ENCODE results near the gene MSANTD4.
"Not testable (repeated sequence)": the region's sequence is repeated elsewhere in the genome, so short reads cannot be mapped to it uniquely, and the experiment has no call there.

Gene MSANTD4

GRCh38 chr11:106021967-106022794 lies at the start of gene MSANTD4:
Gene MSANTD4 (minus strand): TSS chr11:106022240. CDS start chr11:106010917, 11,323 bp downstream.
- peak within 1 kb of the TSS; percentile 90 for H3K27ac Mint-ChIP-seq
- peaks cover 33% of the 10 kb centered on the region for H3K4me1 Mint-ChIP-seq (ENCODE audit: low read depth)
- H3K27me3 Mint-ChIP-seq (ENCODE audit: low read depth), result peaks cover 7% of the 10 kb centered on the region
- DNase-seq (ENCODE audit: low spot score), result peak; percentile 97
- peak within 1 kb of the TSS; percentile 92 for H3K4me3 Mint-ChIP-seq
- no peaks in the 10 kb centered on the region for H3K9me3 Mint-ChIP-seq
- H3K36me3 Mint-ChIP-seq (ENCODE audit: low read depth), result peaks cover 16% of the 10 kb centered on the region

DNA sequence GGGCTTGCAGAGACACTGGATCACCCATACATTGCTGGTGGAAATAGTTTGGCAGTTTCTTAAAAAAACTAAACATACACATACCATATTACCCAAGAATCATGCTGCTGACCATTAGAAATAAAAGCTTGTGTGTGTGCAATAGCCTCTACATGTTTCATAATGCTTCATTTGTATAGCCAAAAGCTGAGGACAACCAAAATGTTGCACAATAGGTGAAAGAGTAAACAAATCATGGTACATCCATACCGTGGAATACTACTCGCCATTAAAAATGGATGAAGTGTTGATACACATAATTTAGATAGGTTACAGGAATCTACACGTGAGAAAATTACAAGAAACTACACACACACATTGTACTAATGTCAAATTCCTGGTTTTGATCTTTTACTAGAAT lies 48.6 kb upstream of the MSANTD4 start:
- Mint-ChIP-seq H3K36me3 (ENCODE audit: low read depth) (peaks cover 14% of the 10 kb centered on the region), H3K27me3 (ENCODE audit: low read depth) (no peaks in the 10 kb centered on the region), H3K27ac (no peak overlapping the region), H3K4me3 (no peak overlapping the region), H3K4me1 (ENCODE audit: low read depth) (peaks cover 16% of the 10 kb centered on the region), H3K9me3 (no peaks in the 10 kb centered on the region)
- DNase-seq (ENCODE audit: low spot score), result no peak

GRCh38 chr11:106063009-106063408 lies 41.0 kb upstream of the MSANTD4 start:
- Mint-ChIP-seq H3K9me3 (no peaks in the 10 kb centered on the region), H3K27me3 (ENCODE audit: low read depth) (no peaks in the 10 kb centered on the region), H3K4me1 (ENCODE audit: low read depth) (peaks cover 11% of the 10 kb centered on the region), H3K27ac (no peak overlapping the region), H3K4me3 (no peak overlapping the region), H3K36me3 (ENCODE audit: low read depth) (peaks cover 8% of the 10 kb centered on the region)
- no peak for DNase-seq (ENCODE audit: low spot score)

DNA sequence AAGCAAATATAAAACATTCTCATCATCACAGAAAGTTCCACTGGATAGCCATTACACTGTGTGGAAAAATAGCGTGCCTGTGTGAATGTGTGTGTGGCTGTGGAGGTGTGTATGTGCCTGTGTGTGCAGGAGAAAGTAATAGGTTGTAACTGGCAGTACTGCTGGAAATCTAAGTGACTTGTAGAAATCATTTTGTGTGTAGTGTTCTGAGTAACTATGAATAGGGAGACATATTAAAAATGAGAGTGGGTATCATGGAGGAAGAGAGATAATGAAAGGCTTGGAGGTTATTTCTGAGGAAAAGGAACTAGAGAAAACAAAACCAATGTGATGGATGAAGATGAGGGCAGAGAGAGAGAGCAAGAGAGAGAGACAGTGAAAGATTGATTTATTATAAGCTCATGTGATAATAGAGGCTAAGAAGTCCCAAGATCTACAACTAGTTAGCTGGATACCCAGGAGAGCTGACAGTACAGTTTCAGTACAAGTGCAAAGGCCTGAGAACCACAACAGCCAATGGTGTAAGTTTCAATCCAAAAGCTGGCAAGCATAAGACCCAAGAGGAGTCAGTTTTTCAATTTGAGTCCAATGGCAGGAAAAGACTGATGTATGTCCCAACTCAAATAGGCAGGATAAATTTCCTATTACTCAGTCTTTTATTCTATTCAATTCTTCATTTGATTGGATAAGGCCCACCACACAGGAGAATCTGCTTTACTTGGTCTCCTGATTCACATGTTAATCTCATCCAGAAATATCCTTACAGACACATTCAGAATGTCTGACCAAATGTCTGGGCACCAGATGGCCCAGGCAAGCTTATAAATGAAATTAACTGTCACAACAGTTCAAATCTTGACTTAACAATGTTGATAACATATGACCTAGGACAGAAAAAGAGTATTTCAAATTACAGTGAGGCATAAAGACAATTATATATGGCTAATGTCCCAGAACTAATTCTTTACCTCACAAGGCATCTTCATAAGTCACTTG lies 40.2 kb upstream of the MSANTD4 start:
- H3K4me3 Mint-ChIP-seq, result no peak overlapping the region

GRCh38 chr11:106061249-106061784 lies 39.3 kb upstream of the MSANTD4 start:
- H3K36me3 Mint-ChIP-seq (ENCODE audit: low read depth), result peaks cover 7% of the 10 kb centered on the region
- peaks cover 12% of the 10 kb centered on the region for H3K4me1 Mint-ChIP-seq (ENCODE audit: low read depth)
- no peaks in the 10 kb centered on the region for H3K27me3 Mint-ChIP-seq (ENCODE audit: low read depth)
- H3K9me3 Mint-ChIP-seq, result no peaks in the 10 kb centered on the region
- no peak for DNase-seq (ENCODE audit: low spot score)
- H3K27ac Mint-ChIP-seq, result no peak overlapping the region
- no peak overlapping the region for H3K4me3 Mint-ChIP-seq

More for the DNA sequence above, 40.2 kb upstream of the MSANTD4 start:
- H3K9me3 Mint-ChIP-seq, result no peaks in the 10 kb centered on the region
- peaks cover 11% of the 10 kb centered on the region for H3K36me3 Mint-ChIP-seq (ENCODE audit: low read depth)
- DNase-seq (ENCODE audit: low spot score), result no peak
- no peak overlapping the region for H3K27ac Mint-ChIP-seq
- peaks cover 11% of the 10 kb centered on the region for H3K4me1 Mint-ChIP-seq (ENCODE audit: low read depth)
- no peaks in the 10 kb centered on the region for H3K27me3 Mint-ChIP-seq (ENCODE audit: low read depth)

DNA sequence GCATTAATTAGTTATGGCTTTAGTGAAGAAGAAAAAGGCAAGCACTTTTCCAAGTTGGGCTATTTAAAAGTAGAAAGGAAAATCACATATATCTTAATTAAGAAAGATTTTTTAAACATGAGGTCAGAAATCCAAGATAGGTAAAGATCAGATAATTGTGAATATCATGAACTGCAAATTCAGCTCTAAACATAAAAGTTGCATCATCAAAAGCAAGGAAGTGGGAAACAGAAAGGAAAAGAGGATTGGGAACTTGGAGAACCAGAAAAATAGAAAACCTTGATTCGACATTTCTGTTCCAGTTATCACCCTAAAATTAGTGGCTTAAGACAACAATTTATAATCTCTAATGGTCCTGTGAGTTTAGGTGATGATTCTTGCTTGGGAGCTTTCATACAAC lies 37.6 kb upstream of the MSANTD4 start:
- H3K9me3 Mint-ChIP-seq, result no peaks in the 10 kb centered on the region
- peaks cover 6% of the 10 kb centered on the region for H3K36me3 Mint-ChIP-seq (ENCODE audit: low read depth)
- H3K27me3 Mint-ChIP-seq (ENCODE audit: low read depth), result no peaks in the 10 kb centered on the region
- H3K27ac Mint-ChIP-seq, result no peak overlapping the region
- H3K4me1 Mint-ChIP-seq (ENCODE audit: low read depth), result peaks cover 12% of the 10 kb centered on the region
- H3K4me3 Mint-ChIP-seq, result no peak overlapping the region
- DNase-seq (ENCODE audit: low spot score), result no peak

DNA sequence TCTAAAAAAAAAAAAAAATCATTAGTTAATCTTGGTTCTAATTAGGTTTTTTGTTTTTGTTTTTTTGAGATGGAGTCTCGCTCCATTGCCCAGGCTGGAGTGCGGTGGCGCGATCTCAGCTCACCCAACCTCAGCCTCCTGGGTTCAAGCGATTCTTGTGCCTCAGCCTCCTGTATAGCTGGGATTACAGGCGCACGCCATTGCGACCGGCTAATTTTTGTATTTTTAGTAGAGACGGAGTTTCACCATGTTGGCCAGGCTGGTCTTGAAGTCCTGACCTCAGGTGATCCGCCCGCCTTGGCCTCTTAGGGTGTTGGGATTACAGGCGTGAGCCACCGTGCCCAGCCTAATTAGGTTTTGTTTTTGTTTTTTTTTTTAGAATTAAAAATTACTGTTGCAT lies 36.3 kb upstream of the MSANTD4 start:
- not testable (repeated sequence) for H3K27ac Mint-ChIP-seq; H3K9me3 Mint-ChIP-seq; H3K27me3 Mint-ChIP-seq (ENCODE audit: low read depth); H3K36me3 Mint-ChIP-seq (ENCODE audit: low read depth); H3K4me3 Mint-ChIP-seq; DNase-seq (ENCODE audit: low spot score)
- H3K4me1 Mint-ChIP-seq (ENCODE audit: low read depth), result peaks cover 12% of the 10 kb centered on the region

GRCh38 chr11:106051103-106051502 lies 29.1 kb upstream of the MSANTD4 start:
- Mint-ChIP-seq H3K36me3 (ENCODE audit: low read depth) (peaks cover 1% of the 10 kb centered on the region), H3K4me3 (no peak overlapping the region), H3K27me3 (ENCODE audit: low read depth) (no peaks in the 10 kb centered on the region), H3K4me1 (ENCODE audit: low read depth) (no peaks in the 10 kb centered on the region), H3K9me3 (no peaks in the 10 kb centered on the region), H3K27ac (no peak overlapping the region)
- DNase-seq (ENCODE audit: low spot score), result no peak

GRCh38 chr11:106049727-106050476 lies 27.9 kb upstream of the MSANTD4 start:
- H3K27ac Mint-ChIP-seq, result no peak overlapping the region
- no peaks in the 10 kb centered on the region for H3K4me1 Mint-ChIP-seq (ENCODE audit: low read depth)
- H3K36me3 Mint-ChIP-seq (ENCODE audit: low read depth), result no peaks in the 10 kb centered on the region
- no peaks in the 10 kb centered on the region for H3K9me3 Mint-ChIP-seq
- H3K27me3 Mint-ChIP-seq (ENCODE audit: low read depth), result no peaks in the 10 kb centered on the region
- no peak for DNase-seq (ENCODE audit: low spot score)
- H3K4me3 Mint-ChIP-seq, result no peak overlapping the region

GRCh38 chr11:106047631-106048030 lies 25.6 kb upstream of the MSANTD4 start:
- Mint-ChIP-seq H3K27ac (no peak overlapping the region), H3K9me3 (no peaks in the 10 kb centered on the region), H3K27me3 (ENCODE audit: low read depth) (no peaks in the 10 kb centered on the region), H3K4me1 (ENCODE audit: low read depth) (peaks cover 3% of the 10 kb centered on the region), H3K4me3 (no peak overlapping the region), H3K36me3 (ENCODE audit: low read depth) (no peaks in the 10 kb centered on the region)
- DNase-seq (ENCODE audit: low spot score), result no peak

DNA sequence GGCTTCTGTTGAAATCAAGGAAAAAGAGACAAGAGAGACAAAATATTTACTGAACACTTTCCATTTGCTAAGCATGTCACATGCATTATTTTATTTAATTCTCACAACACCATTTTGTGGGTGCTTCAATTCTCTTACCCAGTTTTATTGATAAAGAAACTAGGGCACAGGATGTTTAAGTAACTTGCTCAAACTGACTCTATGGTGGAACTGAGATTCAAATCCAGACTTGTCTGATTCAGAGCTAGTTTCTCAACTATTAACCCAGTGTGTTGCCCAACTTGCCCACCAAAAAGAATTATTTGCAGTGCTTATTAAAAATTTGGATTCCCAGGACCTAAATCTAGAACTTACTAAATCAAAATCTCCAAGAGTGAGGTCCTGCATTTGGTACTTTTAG lies 21.5 kb upstream of the MSANTD4 start:
- Mint-ChIP-seq H3K27me3 (ENCODE audit: low read depth) (no peaks in the 10 kb centered on the region), H3K4me3 (no peak overlapping the region), H3K9me3 (no peaks in the 10 kb centered on the region), H3K4me1 (ENCODE audit: low read depth) (peaks cover 3% of the 10 kb centered on the region), H3K27ac (no peak overlapping the region), H3K36me3 (ENCODE audit: low read depth) (no peaks in the 10 kb centered on the region)
- DNase-seq (ENCODE audit: low spot score), result no peak

- no peak overlapping the region for H3K4me3 Mint-ChIP-seq
- H3K4me1 Mint-ChIP-seq (ENCODE audit: low read depth), result peaks cover 5% of the 10 kb centered on the region
- no peaks in the 10 kb centered on the region for H3K36me3 Mint-ChIP-seq (ENCODE audit: low read depth)
- H3K9me3 Mint-ChIP-seq, result no peaks in the 10 kb centered on the region
- peaks cover 9% of the 10 kb centered on the region for H3K27me3 Mint-ChIP-seq (ENCODE audit: low read depth)
- DNase-seq (ENCODE audit: low spot score), result no peak
- H3K27ac Mint-ChIP-seq, result no peak overlapping the region
These were observed 10.8 kb upstream of the MSANTD4 start for GRCh38 chr11:106032861-106033260.

- Mint-ChIP-seq H3K27ac (no peak overlapping the region), H3K27me3 (ENCODE audit: low read depth) (peaks cover 12% of the 10 kb centered on the region), H3K9me3 (no peaks in the 10 kb centered on the region), H3K4me1 (ENCODE audit: low read depth) (peaks cover 5% of the 10 kb centered on the region), H3K36me3 (ENCODE audit: low read depth) (no peaks in the 10 kb centered on the region), H3K4me3 (no peak overlapping the region)
- no peak for DNase-seq (ENCODE audit: low spot score)
These were observed 9.9 kb upstream of the MSANTD4 start for GRCh38 chr11:106031936-106032335.
